Activated naive CD4-positive, alpha-beta T cell treated with anti-CD3 and anti-CD28 coated beads, Interleukin-2, amount 50 U/mL, for 72 hours (primary cell): ENCODE results near the gene GJC1. TPM values are rescaled to one million over a fixed set of nuclear protein-coding genes. Genes with fewer than 3 reads are reported as not detected.

Experiments
- ATAC-seq, 2 donors: fragments of 150-1000 bp; cut with Tn5 transposase; 2 replicates each; pipeline ENCODE4 v1.10.0; 2021; ENCODE audit warnings: mild to moderate bottlenecking in 2 of 2, moderate library complexity in 2 of 2
- DNase-seq, 2 donors: peaks; one replicate each; pipeline ENCODE4 v3.0.0; 2021 to 2022; ENCODE audit warnings: low spot score in 2 of 2
- H3K27ac Mint-ChIP-seq, 2 donors: one replicate each; pipeline ENCODE4 v1.8.0; 2022; ENCODE audit warnings: mild to moderate bottlenecking in 2 of 2, mixed read lengths in 2 of 2
- H3K36me3 Mint-ChIP-seq, 2 donors: one replicate each; pipeline ENCODE4 v1.8.0; 2022; ENCODE audit warnings: mixed read lengths in 2 of 2
- H3K9me3 Mint-ChIP-seq, 2 donors: one replicate each; pipeline ENCODE4 v1.8.0; 2022; ENCODE audit warnings: mixed read lengths in 2 of 2
- total RNA-seq, 2 donors: library from RNA; stranded (reverse); gene quantifications; one replicate each; pipeline ENCODE4 v1.2.3, GENCODE V29; 2022

The GJC1 gene
- total RNA-seq, 2 donors from 2014 or later: 2.5 to 6.4 TPM

GRCh38 chr17:44793885-44794842 lies 35.9 kb downstream of the GJC1 start:
- DNase-seq (no peak), ATAC-seq (no peak)

GRCh38 chr17:44792276-44792675 lies 37.8 kb downstream of the GJC1 start:
- Mint-ChIP-seq H3K36me3 (no peaks in the 10 kb centered on the region), H3K27ac (no peak overlapping the region), H3K9me3 (no peaks in the 10 kb centered on the region)
- DNase-seq (no peak), ATAC-seq (no peak)

More at GRCh38 chr17:44793885-44794842, 35.9 kb downstream of the GJC1 start:
- Mint-ChIP-seq H3K36me3 (no peaks in the 10 kb centered on the region), H3K9me3 (no peaks in the 10 kb centered on the region), H3K27ac (peak overlapping the region in 1 of 2 donors; percentile 17)

GRCh38 chr17:44788139-44788538 lies 41.9 kb downstream of the GJC1 start:
- Mint-ChIP-seq H3K36me3 (no peaks in the 10 kb centered on the region), H3K27ac (no peak overlapping the region), H3K9me3 (no peaks in the 10 kb centered on the region)
- no peak for ATAC-seq
- DNase-seq: no peak

GRCh38 chr17:44787271-44787940 lies 42.7 kb downstream of the GJC1 start:
- Mint-ChIP-seq H3K27ac (no peak overlapping the region), H3K9me3 (no peaks in the 10 kb centered on the region), H3K36me3 (no peaks in the 10 kb centered on the region)
- ATAC-seq (no peak), DNase-seq (no peak)

- DNase-seq (no peak), ATAC-seq (no peak)
- Mint-ChIP-seq H3K27ac (no peak overlapping the region), H3K36me3 (no peaks in the 10 kb centered on the region), H3K9me3 (no peaks in the 10 kb centered on the region)
Measured at GRCh38 chr17:44786551-44787081, 43.5 kb downstream of the GJC1 start.

- H3K9me3 Mint-ChIP-seq: no peaks in the 10 kb centered on the region
- DNase-seq (no peak), ATAC-seq (no peak)
- H3K27ac Mint-ChIP-seq: no peak overlapping the region
- no peaks in the 10 kb centered on the region for H3K36me3 Mint-ChIP-seq
Measured at GRCh38 chr17:44785921-44786320, 44.2 kb downstream of the GJC1 start.

- H3K9me3 Mint-ChIP-seq: no peaks in the 10 kb centered on the region
Measured at GRCh38 chr17:44782326-44782850, 47.7 kb downstream of the GJC1 start.

GRCh38 chr17:44781551-44782325 lies 48.3 kb downstream of the GJC1 start:
- ATAC-seq: no peak
- Mint-ChIP-seq H3K36me3 (no peaks in the 10 kb centered on the region), H3K27ac (peak overlapping the region in 1 of 2 donors; percentile 20), H3K9me3 (no peaks in the 10 kb centered on the region)
- DNase-seq: no peak

More at GRCh38 chr17:44782326-44782850, 47.7 kb downstream of the GJC1 start:
- ATAC-seq (no peak), DNase-seq (no peak)
- Mint-ChIP-seq H3K36me3 (no peaks in the 10 kb centered on the region), H3K27ac (peak overlapping the region in 1 of 2 donors; percentile 20)

- ATAC-seq: no peak
- H3K36me3 Mint-ChIP-seq: no peaks in the 10 kb centered on the region
- H3K9me3 Mint-ChIP-seq: no peaks in the 10 kb centered on the region
- no peak for DNase-seq
- no peak overlapping the region for H3K27ac Mint-ChIP-seq
Measured at GRCh38 chr17:44780845-44781480, 49.1 kb downstream of the GJC1 start.

- ATAC-seq (no peak), DNase-seq (no peak)
- Mint-ChIP-seq H3K27ac (no peak overlapping the region), H3K36me3 (no peaks in the 10 kb centered on the region), H3K9me3 (no peaks in the 10 kb centered on the region)
Measured at GRCh38 chr17:44780161-44780560, 49.9 kb downstream of the GJC1 start.

GRCh38 chr17:44779211-44780025 lies 50.7 kb downstream of the GJC1 start:
- Mint-ChIP-seq H3K27ac (peak overlapping the region in 1 of 2 donors; percentile 67), H3K9me3 (no peaks in the 10 kb centered on the region), H3K36me3 (no peaks in the 10 kb centered on the region)
- ATAC-seq (peak; percentile 39 to 44), DNase-seq (peak; percentile 77 to 87)

- Mint-ChIP-seq H3K9me3 (no peaks in the 10 kb centered on the region), H3K27ac (no peak overlapping the region), H3K36me3 (no peaks in the 10 kb centered on the region)
- ATAC-seq (no peak), DNase-seq (no peak)
Measured at GRCh38 chr17:44778656-44779210, 51.4 kb downstream of the GJC1 start.

GRCh38 chr17:44777394-44778348 lies 52.4 kb downstream of the GJC1 start:
- ATAC-seq (no peak), DNase-seq (no peak)
- H3K9me3 Mint-ChIP-seq: no peaks in the 10 kb centered on the region
- H3K27ac Mint-ChIP-seq: no peak overlapping the region
- no peaks in the 10 kb centered on the region for H3K36me3 Mint-ChIP-seq
